ENCODE results near the gene BMPR1A.
A peak's percentile ranks its signal among the peaks of the same experiment; 100 is the strongest.

BMPR1A gene

GRCh38 chr10:86958116-86958900 is 201.9 kb downstream of the BMPR1A start, which contains the start of gene SNCG:
Gene SNCG (plus strand): TSS chr10:86958599. CDS start chr10:86958698, 99 bp downstream.
- peak; percentile 57 for DNase-seq

DNA sequence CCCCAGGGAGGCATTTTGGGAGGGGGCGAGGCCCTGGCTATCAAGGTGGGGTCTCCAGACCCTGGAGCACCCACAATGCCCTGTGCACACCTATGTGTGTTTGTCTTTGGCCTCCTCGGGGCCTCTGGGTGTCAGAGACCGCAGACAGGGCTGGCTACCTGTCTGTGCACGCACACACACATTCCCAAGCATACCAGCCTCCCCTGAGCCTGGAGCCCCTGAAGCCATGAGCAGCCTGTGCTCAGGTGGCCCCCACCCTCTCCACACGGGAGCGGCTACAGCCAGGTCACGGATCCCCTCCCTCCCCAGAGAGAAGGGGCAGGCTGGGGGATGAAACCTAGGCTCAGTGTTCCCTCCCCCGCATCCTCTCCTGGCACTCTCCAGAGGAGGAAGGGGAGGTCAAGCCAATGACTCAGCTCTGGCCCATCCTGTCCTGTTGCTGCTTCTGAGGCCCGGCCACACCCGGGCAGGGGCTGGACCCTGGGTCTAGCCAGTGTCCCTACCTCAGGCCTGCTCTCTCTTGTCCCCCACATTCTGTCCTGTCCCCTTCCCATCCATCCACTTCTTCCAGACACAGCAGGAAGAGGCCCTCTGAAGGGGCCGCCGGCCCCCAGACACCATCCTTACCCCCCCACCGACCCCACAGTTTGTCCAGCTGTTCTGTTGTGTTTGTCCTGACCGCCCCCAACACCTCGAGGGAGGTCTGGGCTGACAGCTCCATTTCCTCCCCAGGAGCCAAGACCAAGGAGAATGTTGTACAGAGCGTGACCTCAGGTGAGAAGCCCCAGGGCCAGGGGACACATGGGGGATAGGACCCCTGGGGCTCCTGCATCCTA is 202.7 kb downstream of the BMPR1A start:
- DNase-seq = peak; percentile 53

DNA sequence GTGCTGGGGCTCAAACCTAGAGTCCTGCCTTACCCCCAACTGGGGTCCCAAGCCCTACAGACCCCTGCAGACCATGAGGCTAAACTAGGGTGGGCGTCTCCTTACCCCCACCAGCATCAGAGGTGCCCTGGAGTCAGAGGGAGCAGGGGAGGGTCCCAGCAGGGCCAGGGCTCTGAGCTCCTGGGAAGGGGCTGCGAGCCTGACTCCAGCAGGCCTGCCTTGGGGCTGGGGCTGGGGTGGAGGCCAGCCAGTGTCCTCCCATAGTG is 203.3 kb downstream of the BMPR1A start:
- no peak for DNase-seq

- peak; percentile 49 for DNase-seq
These were observed 203.8 kb downstream of the BMPR1A start for GRCh38 chr10:86960003-86960862.

DNA sequence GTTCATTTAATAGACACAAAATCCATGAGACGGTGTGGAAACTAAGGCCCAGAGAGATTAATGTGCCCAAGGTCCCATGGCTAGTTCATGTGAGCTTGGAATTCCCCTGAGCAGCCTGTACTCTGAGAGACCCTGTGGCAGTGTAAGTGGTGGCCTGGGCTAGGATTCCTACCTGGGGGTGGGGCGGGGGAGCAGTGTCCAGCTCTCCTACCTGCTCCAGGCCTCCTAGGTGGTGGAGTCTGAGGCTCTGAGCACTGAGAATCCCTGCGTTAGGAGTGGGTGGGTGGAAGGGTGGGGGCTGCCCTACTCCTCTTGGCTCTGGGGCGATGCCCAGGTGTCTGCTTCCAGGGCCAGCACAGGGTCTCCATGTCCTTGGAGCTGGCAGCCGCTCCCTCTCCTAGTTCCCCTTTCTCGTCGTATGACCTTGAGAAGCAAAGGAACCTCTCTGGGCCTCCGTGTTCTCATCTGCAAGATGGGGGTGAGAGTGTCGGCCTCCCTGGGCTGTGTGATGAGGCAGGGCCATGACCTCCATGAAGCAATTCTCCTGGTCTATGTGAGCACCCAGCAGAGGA is 204.5 kb downstream of the BMPR1A start:
- no peak for DNase-seq

DNA sequence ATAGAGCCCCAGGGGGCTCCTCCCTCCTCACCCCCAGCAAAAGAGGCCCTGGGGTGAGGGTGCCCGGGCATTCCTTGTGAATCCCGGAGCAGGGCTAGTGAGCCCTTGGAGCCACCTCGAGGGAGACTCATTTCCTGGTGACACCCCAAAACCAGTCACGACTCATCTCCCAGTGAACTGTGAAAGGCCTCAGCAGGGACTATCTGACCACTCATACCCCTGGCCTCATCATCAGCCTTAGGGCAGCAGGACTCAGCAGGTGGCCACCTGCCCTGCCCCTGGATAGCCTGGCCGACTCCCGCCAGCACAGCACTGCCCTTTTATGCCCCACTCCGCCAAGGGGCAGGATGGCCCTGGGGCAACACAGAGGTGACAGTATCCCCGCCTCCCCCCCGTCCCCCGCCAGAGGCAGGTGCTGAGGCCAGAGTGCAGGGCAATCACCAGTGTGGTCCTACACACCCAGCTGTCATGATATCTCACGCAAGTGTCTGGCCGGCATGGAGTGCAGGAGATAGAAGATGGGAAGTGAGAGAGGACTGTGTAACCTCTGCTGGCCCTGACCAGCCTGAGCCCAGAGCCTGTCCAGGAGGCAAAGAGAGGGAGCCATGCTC is 205.2 kb downstream of the BMPR1A start:
- DNase-seq = no peak

GRCh38 chr10:86962136-86962980 is 205.9 kb downstream of the BMPR1A start:
- DNase-seq = no peak

GRCh38 chr10:86962981-86963310 is 206.5 kb downstream of the BMPR1A start:
- DNase-seq = no peak

- DNase-seq = no peak
These were observed 207.0 kb downstream of the BMPR1A start for GRCh38 chr10:86963341-86963919.

GRCh38 chr10:86964061-86964846 is 207.8 kb downstream of the BMPR1A start:
- no peak for DNase-seq

- DNase-seq = no peak
These were observed 208.4 kb downstream of the BMPR1A start for GRCh38 chr10:86964847-86965190.

GRCh38 chr10:86965986-86966654 is 209.7 kb downstream of the BMPR1A start:
- DNase-seq = no peak

DNA sequence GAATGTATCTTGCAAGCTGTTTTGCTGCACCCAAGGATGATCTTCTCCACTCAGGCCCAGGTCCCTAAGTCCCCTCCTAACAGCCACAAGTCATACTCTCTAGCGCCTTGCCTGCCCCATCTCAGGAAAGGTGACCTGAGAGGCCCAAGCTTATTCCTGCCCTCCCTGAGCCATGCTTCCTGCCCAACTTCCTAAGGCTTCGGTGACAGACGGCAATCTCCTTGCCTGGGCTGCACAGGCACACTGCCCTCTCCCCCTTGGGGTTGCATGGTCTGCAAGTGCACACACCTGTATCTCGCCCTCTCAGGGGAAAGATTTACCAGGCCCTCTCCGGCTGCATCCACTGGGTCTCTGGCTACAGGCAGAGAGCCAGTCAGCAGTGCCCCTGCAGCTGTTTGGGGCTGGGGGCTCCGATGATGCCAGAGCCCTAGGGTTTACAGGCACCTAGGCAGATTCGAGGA is 211.1 kb downstream of the BMPR1A start:
- DNase-seq = no peak

- DNase-seq = peak; percentile 40
These were observed 212.0 kb downstream of the BMPR1A start, which contains the start of gene ADIRF for GRCh38 chr10:86968271-86968993. Gene ADIRF (plus strand): TSS chr10:86968482. CDS start chr10:86968545, 63 bp downstream.

- DNase-seq = no peak
These were observed 212.6 kb downstream of the BMPR1A start for GRCh38 chr10:86968994-86969355.

- no peak for DNase-seq
These were observed 213.1 kb downstream of the BMPR1A start for GRCh38 chr10:86969421-86970041.

GRCh38 chr10:86970162-86970981 is 214.0 kb downstream of the BMPR1A start:
- peak; percentile 79 for DNase-seq

DNA sequence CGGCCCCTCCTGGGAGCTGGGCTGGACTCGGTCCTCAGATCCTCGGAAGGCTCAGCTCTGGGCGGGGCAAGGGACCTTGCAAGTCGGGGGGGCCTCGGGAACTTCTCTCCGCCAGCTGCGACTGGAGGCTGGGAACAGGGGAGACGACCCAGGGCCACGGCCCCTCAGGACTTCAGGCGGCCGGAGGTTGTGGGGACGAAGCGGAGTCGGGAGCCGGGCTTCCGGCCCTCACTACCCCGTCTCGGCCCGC is 214.5 kb downstream of the BMPR1A start:
- no peak for DNase-seq

Measured in left hindlimb (tissue), 1 donor.